NCI-H82 treated with DMSO at 0.1 percent for 48 hours (cell line): ENCODE measurements around the gene SRSF6.
"Not testable (repeated sequence)": the region's sequence is repeated elsewhere in the genome, so short reads cannot be mapped to it uniquely, and the experiment has no call there.

Experiments
- DNase-seq: peaks from one replicate; lab custom pipeline; 2025; ENCODE audit not compliant: unreplicated experiment; lab: John Stamatoyannopoulos, UW

Gene SRSF6

GRCh38 chr20:43457640-43458421 is at the start of gene SRSF6:
Gene SRSF6, plus strand, starts transcription at chr20:43457896. Its CDS starts 138 bp downstream, at chr20:43458034.
- DNase-seq: peak; percentile 92

- DNase-seq: peak; percentile 22
Measured at GRCh38 chr20:43408848-43409576, 48.7 kb upstream of the SRSF6 start.

- no peak for DNase-seq
Measured at GRCh38 chr20:43409577-43409913, 48.2 kb upstream of the SRSF6 start.

- DNase-seq: no peak
Measured at GRCh38 chr20:43415661-43416430, 41.9 kb upstream of the SRSF6 start.

GRCh38 chr20:43416591-43417228 is 41.0 kb upstream of the SRSF6 start:
- DNase-seq: no peak

- no peak for DNase-seq
Measured at GRCh38 chr20:43420192-43420591, 37.5 kb upstream of the SRSF6 start.

- DNase-seq: not testable (repeated sequence)
Measured at GRCh38 chr20:43420913-43421312, 36.8 kb upstream of the SRSF6 start.

- DNase-seq: no peak
Measured at GRCh38 chr20:43426172-43426571, 31.5 kb upstream of the SRSF6 start.

GRCh38 chr20:43430265-43431133 is 27.2 kb upstream of the SRSF6 start:
- no peak for DNase-seq

- DNase-seq: no peak
Measured at GRCh38 chr20:43431134-43431519, 26.6 kb upstream of the SRSF6 start.

- DNase-seq: no peak
Measured at GRCh38 chr20:43432498-43432897, 25.2 kb upstream of the SRSF6 start.

- no peak for DNase-seq
Measured at GRCh38 chr20:43433250-43433854, 24.3 kb upstream of the SRSF6 start.

- no peak for DNase-seq
Measured at GRCh38 chr20:43434565-43434964, 23.1 kb upstream of the SRSF6 start.

GRCh38 chr20:43438578-43439316 is 18.9 kb upstream of the SRSF6 start:
- no peak for DNase-seq

- no peak for DNase-seq
Measured at GRCh38 chr20:43440531-43440930, 17.2 kb upstream of the SRSF6 start.

- DNase-seq: no peak
Measured at GRCh38 chr20:43442282-43442880, 15.3 kb upstream of the SRSF6 start.

- no peak for DNase-seq
Measured at GRCh38 chr20:43444107-43444506, 13.6 kb upstream of the SRSF6 start.

GRCh38 chr20:43446361-43446879 is 11.3 kb upstream of the SRSF6 start:
- DNase-seq: no peak

- not testable (repeated sequence) for DNase-seq
Measured at GRCh38 chr20:43448431-43448747, 9.3 kb upstream of the SRSF6 start.
